OCI-LY7 (cell line): ENCODE results near the gene TMEM18.

Experiments used
- EZH2phosphoT487 ChIP-seq: fragments of 200-600 bp; sonication (generic); IDR thresholded peaks from 2 replicates; pipeline ENCODE4 v1.6.1; 2018; ENCODE audit warnings: low read depth, borderline replicate concordance, mild to moderate bottlenecking, mixed run types, antibody characterized with exemption, low read length, moderate library complexity, mixed read lengths
- TF ChIP-seq, protein P1 (sequence below): fragments of 200-600 bp; sonication (generic); conservative IDR thresholded peaks from 2 replicates; pipeline ENCODE4 v1.5.1; 2014; ENCODE audit warnings: mild to moderate bottlenecking, antibody characterized with exemption, low read length, moderate library complexity, mixed read lengths

DNA sequence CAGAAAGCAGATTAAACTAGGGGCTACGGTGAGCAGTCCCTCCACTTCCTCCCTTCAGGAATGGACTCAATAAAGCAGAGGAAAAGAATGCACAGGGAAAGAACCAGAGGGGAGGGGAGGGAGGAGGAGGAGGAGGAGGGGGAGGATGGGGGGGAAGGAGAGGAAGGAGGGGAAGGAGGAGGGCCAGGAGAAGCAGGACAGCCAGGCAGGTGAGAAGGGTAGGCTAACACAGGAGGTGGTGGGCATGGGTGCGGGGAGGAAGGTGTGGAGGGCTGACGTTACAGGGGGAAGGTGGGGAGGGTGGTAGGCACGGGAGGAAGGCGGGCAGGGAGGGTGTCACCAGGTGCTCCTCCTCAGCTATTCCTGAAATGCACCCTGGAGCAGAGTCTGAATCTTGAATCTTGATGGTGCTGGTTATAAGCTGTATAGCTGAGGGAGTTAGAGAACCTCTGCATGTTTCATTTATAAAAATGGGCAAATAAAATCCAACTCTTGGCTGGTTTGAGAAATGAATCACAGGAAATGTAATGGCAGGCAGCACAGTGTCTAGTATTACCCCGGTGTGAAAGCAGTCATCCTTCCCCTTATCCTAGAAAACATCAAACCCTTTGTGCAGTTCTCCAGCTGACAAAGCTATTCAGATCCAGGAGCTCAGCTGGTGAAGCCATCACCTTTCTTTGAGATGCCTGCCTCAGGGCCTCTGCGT is 3.4 kb downstream of the TMEM18 start:
- TF ChIP-seq, protein P1, sequence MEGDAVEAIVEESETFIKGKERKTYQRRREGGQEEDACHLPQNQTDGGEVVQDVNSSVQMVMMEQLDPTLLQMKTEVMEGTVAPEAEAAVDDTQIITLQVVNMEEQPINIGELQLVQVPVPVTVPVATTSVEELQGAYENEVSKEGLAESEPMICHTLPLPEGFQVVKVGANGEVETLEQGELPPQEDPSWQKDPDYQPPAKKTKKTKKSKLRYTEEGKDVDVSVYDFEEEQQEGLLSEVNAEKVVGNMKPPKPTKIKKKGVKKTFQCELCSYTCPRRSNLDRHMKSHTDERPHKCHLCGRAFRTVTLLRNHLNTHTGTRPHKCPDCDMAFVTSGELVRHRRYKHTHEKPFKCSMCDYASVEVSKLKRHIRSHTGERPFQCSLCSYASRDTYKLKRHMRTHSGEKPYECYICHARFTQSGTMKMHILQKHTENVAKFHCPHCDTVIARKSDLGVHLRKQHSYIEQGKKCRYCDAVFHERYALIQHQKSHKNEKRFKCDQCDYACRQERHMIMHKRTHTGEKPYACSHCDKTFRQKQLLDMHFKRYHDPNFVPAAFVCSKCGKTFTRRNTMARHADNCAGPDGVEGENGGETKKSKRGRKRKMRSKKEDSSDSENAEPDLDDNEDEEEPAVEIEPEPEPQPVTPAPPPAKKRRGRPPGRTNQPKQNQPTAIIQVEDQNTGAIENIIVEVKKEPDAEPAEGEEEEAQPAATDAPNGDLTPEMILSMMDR = no peak
- no peak for TF ChIP-seq EZH2phosphoT487
